HG03025 (cell line): ENCODE results near the gene ZFR.
A peak's percentile ranks its signal among the peaks of the same experiment; 100 is the strongest.

Source experiments
- ATAC-seq: cut with Tn5 transposase; IDR thresholded peaks from one replicate; pipeline ENCODE4 v1.9.1; 2021; ENCODE audit warnings: mild to moderate bottlenecking, moderate library complexity; ENCODE audit not compliant: unreplicated experiment, low FRiP score

Gene ZFR

DNA sequence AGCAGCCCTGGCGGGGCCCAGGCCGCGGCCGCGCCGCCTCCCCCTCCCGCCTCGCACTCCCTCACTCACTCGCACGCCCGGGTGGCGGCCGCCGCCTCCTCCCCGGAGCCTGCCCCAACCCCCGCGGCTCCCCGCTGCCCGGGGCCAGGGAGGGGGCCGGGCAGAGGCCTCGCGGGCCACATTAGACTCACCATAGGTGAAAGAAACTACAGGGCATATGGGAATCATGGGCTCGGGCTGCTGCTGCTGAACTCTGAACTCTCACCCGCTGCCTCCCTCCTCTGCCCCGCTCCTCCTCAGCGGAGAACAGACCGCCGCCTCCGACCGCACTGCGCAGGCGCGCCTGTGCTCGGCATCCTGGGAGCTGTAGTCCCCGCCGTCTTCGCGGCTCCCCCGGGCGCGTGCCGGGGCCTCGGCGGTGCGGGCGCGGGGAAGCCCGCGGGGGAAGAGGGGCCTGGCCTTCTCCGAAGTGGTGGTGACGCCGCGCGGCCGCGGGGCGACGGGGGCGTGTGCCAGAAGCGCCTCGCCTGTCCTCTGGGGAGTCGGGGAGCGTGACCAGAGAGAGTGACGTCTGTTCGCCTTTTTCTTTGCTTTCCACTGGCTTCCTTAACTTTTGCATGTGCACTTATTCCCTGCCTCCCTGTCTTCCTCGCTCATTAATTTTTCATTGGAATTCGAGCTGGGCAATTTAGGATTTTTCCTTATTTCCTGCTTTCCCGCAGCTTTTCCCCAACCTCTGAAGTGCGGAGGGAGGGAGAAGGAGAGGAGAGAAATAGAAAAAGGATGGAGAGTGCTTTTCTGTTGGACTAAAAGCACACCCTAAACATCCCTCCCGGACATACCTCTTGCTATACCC, at the start of gene ZFR:
TSS of gene ZFR (minus strand) at position 310 of the 856 bp plus-strand sequence. CDS start at position 228, 82 bp downstream.
- peak; percentile 74 for ATAC-seq

DNA sequence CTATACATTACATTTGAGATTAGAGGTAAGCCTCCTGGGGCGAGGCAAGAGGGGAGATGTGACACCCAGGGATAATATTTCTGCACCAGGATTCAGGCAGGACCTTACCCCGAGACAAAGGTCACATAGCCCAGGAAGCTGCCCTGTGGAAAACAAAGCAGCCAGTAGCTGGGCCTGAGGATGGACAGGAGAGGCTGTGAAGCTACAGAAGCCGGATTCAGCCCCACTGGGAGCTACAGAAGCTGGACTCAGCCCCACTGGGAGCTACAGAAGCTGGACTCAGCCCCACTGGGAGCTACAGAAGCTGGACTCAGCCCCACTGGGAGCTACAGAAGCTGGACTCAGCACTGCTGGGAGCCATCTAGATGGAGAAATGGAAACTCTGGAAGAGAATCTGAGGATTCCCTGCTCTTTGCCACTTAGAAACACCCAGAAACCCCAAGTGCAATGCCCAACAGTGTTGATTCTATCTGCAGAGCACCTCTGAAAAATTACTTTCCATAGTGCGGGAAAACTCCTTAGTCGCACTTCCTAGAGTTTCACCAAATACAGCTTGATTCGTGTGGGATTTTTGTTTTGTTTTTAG, 46.5 kb upstream of the ZFR start:
- no peak for ATAC-seq

DNA sequence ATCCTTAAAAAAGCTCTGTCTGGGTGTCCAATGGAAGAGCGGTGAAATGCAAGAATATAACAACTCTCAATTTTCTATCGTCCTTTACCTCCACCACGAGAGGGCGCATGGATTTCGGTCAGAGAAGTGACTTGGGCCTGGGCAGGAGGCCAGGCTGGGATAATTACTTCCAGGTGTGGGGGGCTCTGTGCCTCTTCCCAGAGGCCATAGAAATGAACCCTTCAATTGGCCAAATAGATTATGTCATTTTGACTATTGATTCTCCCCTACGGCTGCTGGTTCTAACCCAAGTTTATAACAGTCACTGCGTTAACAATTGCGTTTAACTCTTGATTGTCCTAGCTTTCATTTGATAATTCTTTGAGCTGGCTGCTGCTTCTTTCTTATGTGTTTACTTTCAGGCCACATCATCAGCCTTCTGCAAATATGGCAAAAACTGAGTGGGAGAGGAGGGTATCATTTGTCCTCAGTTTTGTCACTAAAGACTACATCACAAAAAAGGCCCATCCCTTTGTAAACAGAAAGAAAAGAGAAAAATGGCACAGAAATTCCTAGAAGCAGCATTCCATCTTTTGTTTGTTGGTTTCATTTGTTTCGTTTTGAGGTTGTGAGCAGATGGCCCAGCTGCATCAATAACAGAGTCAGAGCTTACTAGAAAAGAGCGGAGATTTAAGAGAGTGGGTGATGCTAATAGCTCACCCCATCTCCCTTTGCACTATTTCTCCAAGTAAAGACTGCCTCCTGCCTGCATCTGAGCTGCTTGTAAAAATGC, 45.4 kb upstream of the ZFR start:
- ATAC-seq = no peak

DNA sequence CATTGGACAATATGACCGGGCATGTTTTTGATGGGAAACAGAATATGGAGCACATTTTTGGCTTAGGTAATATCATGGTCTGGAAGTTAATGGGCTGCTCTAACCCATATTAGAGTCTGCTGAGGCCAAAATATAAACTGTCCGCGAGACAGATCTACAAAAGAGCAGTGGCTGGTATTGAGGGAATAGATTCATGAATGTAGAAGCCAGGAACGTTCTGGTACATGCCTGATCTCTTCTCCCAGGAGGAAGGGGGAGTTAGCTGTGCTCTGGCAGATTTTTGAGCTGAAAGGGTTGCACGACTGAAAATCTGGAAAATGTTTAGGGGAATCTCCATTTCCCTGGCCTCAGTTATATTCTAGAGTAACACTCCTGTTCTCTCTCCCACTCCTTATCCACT, 42.9 kb upstream of the ZFR start:
- ATAC-seq = no peak

DNA sequence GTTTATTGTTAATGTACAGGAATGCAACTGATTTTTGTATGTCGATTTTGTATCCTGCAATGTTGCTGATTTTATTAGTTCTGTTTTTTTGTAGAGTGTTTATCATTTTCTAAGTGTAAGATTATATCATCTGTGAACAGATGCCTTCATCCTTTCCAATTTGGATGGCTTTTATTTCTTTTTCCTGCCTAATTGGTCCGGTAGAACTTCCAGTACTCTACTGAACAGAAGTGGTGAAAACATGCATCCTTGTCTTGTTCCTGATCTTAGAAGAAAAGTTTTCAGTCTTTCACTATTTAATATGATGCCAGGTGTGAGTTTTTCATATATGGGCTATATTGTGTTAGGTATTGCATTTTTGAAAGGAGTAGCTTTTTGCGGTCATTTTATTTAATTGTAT, 42.5 kb upstream of the ZFR start:
- no peak for ATAC-seq

DNA sequence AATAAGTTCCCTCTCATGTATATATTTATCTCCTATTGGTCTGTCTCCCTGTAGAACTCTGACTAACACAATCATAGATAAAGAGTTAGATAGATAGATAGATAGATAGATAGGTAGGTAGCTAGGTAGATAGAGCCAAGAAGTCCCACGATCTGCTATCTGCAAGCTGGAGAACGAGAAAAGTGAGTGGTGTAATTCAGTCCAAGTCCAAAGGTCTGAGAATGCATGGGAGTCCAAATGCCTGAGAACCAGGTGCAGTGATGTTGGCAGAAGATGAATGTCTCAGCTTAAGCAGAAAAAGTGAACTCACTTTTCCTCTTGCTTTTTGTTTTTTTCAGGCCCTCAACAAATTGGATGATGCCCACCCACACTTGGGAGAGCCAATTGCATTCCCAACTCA, 37.7 kb upstream of the ZFR start:
- ATAC-seq = no peak

DNA sequence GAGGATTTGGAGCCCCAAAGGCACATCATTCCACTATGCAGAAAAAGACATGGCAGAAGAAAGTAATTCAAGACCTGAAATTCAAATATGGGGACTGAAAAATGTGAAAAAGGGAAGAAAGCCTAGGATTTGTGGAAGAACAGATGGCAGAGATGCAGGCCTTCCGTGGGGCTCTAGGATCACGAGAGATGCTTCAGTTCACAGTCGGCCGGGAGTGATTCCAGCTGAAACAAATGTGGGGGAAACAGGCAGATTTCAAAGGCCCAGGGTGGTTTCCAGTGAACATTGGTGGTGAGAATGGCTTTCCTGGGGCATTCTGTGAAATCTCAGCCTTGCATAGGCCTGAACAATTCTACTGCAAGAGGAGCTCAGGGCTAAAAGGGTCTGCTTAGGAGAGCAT, 34.6 kb upstream of the ZFR start:
- ATAC-seq = no peak

DNA sequence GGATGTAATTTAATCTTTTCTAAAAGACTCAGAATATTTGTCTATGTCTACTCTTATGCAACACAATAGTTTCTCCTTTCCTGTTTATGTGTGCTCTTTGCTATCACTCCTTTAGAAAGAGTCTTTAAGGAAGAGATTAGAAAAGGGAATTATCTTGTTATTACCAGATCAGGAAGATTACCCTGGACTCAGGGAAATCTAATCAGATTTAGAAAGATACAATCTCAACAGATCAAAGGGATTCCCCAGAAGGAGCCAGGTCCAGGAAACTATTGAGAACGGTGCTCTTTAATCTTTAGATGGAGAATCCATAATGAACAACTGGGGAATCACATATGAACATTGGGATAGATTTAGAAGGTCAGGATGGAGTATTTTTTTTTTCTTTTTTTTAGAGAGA, 32.4 kb upstream of the ZFR start:
- no peak for ATAC-seq

DNA sequence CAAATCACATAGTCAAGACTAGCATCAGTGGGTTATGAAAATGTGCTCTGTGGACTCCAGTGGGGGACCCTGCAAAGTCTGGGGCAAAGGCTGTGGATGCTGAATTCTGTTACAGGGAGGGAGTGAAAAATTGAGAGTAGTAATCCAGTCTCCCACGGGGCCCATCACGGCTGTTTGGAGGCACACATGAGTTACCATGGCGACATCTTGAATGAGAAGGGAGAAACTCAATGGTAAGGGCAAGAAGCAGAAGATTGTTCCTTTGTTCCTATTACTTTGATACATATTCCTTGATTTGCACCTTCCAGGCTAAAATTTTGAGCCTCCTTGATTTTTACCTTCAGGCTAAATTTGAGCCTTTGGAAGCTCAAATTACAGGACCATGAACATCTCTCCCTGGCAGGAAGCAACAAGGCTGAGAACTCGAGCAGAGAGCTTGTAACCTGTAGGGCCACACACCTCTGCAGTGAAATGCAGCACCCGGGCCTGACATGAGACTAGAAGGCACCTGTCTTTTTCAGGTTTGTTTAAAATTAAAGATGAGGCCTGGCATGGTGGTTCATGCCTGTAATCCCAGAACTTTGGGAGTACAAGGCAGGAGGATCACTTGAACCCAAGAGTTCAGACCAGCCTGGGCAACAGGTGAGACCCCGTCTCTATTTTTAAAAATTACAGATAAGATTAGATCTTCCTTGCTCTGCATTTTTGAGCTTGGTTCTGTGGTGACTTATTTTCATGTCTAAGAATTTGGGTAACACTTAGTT, 31.0 kb upstream of the ZFR start:
- no peak for ATAC-seq

DNA sequence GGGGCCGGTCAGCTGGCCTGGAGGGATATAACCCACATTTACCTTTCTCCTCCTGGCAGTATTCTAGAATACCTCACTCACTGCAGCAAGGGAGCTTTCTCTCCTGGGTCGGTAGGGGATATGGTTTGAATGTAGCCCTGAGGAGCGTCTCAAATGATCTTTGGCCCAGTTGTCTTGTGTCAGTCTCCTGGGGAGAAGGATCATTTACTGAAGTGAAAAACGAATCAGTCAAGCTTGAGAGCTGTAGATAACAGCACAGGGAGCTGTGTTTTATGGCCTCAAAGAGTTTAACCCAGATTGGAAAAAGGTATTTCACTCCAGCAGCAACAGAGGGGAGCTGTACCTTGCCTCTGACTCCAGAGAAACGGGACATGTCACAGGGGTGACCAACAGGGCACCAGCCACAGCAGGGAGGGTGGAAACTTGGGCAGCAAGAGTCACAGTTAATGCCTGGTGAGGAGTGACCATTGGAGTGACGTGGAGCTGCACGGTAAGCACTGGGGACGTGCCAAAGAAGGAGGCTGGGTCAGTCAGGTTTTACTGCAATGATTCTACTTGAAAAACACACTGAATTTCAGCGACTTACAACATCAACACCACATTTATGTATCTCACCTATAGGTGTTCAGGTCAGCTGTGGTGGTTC, 29.8 kb upstream of the ZFR start:
- ATAC-seq = no peak

DNA sequence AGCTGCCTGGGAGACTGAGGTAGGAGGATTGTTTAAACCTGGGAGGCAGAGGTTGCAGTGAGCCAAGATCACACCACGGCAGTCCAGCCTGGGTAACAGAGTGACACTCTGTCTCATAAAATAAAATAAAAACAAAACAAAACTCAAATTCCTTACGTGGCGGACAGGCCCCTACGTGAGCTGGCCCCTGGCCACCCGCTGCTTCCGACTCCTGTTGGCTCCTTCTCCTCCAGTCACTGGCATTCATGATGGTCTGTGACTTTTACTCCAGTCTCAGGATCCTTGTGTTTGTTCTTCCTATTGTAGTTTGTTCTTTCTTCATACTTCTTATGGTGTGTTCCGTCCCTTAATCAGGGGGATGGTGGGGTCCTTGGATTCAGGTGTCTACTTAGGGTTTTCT, 28.5 kb upstream of the ZFR start:
- no peak for ATAC-seq

DNA sequence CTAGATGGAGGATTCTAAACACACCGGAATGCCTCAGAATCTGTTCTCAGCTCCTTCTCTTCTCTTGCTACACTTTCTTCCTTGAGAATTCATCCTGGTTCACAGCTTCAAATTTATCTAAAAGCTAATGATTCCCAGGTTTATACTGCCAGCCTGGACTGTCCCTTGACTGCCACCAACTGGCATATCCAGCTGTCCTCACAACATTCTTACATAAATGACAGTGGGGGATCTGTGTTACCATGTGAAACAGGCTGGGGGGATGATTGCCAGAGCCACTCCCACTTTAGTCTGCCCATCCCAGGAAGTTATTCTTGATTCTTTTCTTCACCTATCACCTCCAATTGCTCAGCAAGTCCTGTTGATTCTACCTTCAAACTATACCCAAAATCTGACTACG, 27.2 kb upstream of the ZFR start:
- no peak for ATAC-seq

DNA sequence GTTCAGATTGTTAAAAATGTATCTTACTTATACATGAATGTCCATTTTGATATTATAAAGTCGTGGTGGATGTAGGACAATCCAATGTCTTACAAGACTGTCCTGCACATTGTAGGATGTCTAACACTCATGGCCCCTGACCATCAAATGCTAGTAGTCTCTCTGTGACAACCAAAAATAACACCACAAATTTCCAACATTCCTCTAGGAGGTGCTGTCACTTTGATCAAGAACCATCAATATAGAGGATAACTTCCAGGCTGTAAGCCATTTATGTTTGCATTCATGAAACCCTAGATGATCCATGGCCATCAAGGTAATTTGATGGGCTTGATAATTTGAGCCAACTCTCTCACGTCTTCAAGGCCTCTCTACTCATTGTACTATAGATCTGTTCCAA, 20.5 kb upstream of the ZFR start:
- ATAC-seq = no peak

DNA sequence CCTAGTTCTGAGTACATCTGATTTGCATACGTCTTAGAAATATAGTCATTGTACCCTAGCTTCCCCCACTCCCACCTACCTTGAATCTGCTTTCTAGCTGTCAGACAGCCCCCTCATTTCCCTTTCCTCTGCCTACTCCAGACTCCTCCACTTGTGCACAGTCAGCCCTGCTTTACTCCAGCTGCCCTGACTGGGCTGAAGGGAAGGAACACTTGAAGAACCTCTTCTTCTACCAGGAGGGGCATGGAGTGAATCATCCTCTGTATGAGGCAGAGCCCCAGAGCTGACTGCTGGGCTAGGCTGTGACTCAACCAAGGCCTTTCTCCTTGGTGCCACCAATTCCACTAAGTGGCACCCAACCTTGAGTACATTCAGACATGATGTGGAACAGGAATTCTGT, 18.1 kb upstream of the ZFR start:
- ATAC-seq = no peak

DNA sequence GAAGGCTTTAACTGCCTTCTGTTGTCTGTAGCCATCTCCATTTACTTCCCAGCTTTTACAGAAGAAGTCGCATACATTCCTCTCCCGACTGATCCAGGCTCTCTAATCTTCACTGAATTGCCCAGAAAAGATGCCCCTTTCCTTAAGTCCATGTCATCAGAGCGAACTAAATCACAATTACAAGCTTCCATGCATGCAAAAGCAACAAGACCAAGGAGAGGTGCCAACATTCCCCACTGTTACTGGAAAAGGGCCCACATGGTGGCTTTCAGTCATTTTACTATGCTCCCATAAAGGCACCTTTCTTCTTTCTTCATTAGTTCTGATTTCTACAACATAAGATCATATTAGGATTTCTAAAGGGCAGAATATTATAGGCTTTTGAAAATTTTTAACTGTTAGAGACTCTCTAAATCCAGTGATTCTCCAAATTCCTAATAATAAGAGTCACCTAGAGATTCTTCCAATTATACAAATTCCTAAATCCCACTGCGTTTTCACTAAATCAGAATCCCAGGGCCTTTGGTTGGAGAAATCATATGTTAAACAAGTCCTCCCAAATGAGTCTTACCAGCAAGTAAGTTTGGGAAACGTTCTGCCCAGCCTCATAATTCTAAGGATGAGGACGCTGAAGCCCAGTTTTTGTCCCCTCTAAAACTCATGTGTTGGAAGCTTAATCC, 17.0 kb upstream of the ZFR start:
- no peak for ATAC-seq

DNA sequence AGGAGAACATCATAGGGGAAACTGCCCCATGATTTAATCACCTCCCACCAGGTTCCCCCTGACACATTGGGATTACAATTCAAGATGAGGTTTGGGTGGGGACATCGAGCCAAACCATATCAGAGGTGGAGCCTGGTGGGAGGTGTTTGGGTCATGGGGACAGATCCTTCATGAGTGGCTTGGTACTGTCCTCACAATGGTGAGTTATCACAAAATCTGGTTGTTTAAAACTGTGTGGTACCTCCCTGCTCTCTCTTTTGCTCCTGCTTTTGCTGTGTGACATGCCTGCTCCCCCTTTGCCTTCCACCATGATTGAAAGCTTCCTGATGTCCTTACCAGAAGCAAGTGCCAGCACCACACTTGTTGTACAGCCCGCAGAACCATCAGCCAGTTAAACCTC, 16.2 kb upstream of the ZFR start:
- ATAC-seq = no peak

DNA sequence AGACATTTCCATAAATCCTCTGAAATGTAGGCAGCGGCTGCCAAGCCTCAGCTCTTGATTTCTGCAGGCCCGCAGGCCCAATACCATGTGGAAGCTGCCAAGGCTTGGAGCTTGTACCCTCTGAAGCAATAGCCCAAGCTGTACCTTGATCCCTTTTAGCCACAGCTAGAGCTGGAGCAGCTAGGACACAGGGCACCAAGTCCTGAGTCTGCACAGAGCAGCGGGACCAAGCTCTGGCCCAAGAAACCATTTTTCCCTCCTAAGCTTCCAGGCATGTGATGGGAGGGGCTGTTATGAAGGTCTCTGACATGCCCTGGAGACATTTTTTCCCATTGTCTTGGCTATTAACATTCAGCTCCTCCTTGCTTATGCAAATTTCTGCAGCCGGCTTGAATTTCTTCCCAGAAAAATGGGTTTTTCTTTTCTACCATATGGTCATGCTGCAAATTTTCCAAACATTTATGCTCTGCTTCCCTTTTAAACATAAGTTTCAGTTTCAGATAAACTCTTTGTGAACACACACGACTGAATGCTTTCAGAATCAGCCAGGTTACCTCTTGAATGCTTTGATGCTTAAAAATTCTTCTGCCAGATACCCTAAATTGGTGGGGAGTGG, 14.4 kb upstream of the ZFR start:
- no peak for ATAC-seq

DNA sequence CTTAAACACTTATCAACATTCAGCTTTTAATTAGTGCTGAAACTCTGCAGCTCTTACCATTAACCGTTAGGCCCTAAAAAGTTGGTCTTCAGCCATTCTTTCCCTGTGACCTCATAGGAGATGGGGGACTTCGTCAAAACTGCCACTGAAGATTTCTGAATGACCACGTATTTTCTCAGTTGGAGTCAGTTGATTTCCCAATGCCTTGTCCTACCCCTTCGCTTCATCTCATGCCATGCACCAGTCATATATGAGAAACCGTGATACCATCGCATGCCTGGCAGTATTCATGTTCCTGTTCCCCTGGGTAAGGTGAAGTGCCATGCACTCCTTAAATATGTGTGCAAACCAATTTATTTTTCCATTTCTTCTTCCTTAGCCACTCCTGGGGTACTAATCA, 10.8 kb upstream of the ZFR start:
- no peak for ATAC-seq

DNA sequence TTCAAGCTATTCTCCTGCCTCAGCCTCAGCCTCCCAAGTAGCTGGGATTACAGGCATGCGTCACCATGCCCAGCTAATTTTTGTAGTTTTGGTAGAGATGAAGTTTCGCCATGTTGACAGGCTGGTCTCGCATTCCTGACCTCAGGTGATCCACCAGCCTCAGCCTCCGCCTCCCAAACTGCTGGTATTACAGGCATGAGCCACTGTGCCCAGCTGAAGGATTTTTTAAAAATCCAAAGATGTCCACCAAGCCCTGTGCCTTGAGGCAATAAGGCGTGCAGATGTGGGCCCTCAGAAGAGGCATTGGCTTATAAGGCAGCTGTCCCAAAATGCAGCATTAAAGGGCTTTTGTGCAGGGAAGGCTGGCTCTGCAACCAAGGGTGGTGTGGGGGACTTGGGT, 10.3 kb upstream of the ZFR start:
- no peak for ATAC-seq
